ENCODE measurements around the gene EIPR1.

GRCh38 chr2:3290655-3291054, 87.0 kb downstream of the EIPR1 start:
- no peak for TF ChIP-seq CTCF (IDR thresholded peaks at IDR 0.05; ENCODE audit: insufficient read depth, low read length, poor library complexity, severe bottlenecking)
- no peak for TF ChIP-seq EZH2phosphoT487 (conservative IDR thresholded peaks at IDR 0.05; ENCODE audit: low read length)
